ENCODE data around the gene GANC.

DNA sequence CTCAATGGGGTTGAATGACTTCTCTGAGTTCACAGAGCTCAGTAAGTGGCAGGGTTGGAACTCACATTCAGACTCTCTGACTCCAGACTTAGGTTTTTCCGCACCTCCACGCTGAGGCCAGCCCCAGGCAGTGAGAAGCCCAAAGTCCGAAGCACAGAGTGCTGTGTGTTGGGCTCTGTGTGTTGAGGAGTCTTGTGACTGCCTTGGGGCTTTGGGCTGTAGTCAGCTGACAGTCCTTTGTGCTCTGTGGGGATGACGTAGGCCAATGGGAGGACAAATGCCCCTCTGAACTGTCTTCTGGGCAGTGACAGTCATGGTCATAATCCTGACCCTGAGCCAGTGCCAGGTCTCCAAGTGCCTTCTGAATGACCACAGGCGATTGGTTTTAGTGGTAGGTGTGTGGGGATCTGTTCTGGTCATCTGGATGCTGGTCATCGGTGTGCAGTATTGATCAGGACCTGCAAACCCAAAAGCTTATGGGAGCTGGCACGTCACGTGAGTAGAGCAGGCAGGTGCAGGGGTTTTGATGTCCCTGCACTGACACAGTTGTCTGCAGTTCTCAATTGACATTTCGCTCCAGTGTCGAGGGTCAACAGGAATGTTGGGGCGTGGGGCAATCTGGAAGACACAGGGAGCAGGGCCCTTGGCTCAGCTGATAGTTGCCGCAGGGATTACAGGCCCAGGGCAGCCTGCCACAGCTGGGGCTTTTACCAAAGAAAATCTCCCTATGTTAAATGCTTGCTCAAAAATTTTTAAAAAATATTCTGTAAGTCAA, 131.6 kb downstream of the GANC start:
- TF ChIP-seq GATA2 (IDR thresholded peaks at IDR 0.05; ENCODE audit: low read depth, low read length): no peak
- TF ChIP-seq GATA3 (IDR thresholded peaks at IDR 0.05; ENCODE audit: low read depth, low read length): no peak
